ENCODE data around the gene GALNT13. TPM values are rescaled to one million over a fixed set of nuclear protein-coding genes. Genes with fewer than 3 reads are reported as not detected.

Gene GALNT13
- total RNA-seq, 4 donors from 2014 or later = 0.16 to 11.9 (median 1.3) TPM

GRCh38 chr2:154455166-154455565 is 583.4 kb downstream of the GALNT13 start:
- no peak for ATAC-seq
- 85 to 100% methylated on average over 4 of the region's 4 CpGs for WGBS, 2 donors (ENCODE audit: low coverage in 1 of 2)

GRCh38 chr2:154455866-154456265 is 584.1 kb downstream of the GALNT13 start:
- ATAC-seq = no peak
- WGBS, 2 donors (ENCODE audit: low coverage in 1 of 2) = 31 to 38% methylated on average over 2 of the region's 2 CpGs
- no peaks in the 10 kb centered on the region for H3K27me3 ChIP-seq
- H3K4me1 ChIP-seq = no peaks in the 10 kb centered on the region
- no peaks in the 10 kb centered on the region for H3K36me3 ChIP-seq
- no peak overlapping the region for H3K27ac ChIP-seq
- peak overlapping the region; percentile 25 to 37 for H3K4me3 ChIP-seq
- H3K9me3 ChIP-seq = no peaks in the 10 kb centered on the region
- TF ChIP-seq POLR2AphosphoS5 (IDR thresholded peaks at IDR 0.05) (no peak), POLR2A (IDR thresholded peaks at IDR 0.05) (no peak), EP300 (IDR thresholded peaks at IDR 0.05) (no peak)
- TF ChIP-seq, protein P1, sequence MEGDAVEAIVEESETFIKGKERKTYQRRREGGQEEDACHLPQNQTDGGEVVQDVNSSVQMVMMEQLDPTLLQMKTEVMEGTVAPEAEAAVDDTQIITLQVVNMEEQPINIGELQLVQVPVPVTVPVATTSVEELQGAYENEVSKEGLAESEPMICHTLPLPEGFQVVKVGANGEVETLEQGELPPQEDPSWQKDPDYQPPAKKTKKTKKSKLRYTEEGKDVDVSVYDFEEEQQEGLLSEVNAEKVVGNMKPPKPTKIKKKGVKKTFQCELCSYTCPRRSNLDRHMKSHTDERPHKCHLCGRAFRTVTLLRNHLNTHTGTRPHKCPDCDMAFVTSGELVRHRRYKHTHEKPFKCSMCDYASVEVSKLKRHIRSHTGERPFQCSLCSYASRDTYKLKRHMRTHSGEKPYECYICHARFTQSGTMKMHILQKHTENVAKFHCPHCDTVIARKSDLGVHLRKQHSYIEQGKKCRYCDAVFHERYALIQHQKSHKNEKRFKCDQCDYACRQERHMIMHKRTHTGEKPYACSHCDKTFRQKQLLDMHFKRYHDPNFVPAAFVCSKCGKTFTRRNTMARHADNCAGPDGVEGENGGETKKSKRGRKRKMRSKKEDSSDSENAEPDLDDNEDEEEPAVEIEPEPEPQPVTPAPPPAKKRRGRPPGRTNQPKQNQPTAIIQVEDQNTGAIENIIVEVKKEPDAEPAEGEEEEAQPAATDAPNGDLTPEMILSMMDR (IDR thresholded peaks at IDR 0.05) = no peak

More at GRCh38 chr2:154455166-154455565, 583.4 kb downstream of the GALNT13 start:
- Histone ChIP-seq H3K9me3 (no peaks in the 10 kb centered on the region), H3K36me3 (no peaks in the 10 kb centered on the region), H3K27me3 (no peaks in the 10 kb centered on the region), H3K4me1 (no peaks in the 10 kb centered on the region), H3K27ac (no peak overlapping the region), H3K4me3 (peak overlapping the region in 1 of 2 donors; percentile 37)
- no peak for TF ChIP-seq POLR2A (IDR thresholded peaks at IDR 0.05)
- no peak for TF ChIP-seq POLR2AphosphoS5 (IDR thresholded peaks at IDR 0.05)
- TF ChIP-seq, protein P1 (IDR thresholded peaks at IDR 0.05) = no peak
- TF ChIP-seq EP300 (IDR thresholded peaks at IDR 0.05) = no peak

- WGBS, 2 donors (ENCODE audit: low coverage in 1 of 2) = 79 to 90% methylated on average over 2 of the region's 2 CpGs
- TF ChIP-seq EP300 (IDR thresholded peaks at IDR 0.05) (no peak), POLR2A (IDR thresholded peaks at IDR 0.05) (no peak), POLR2AphosphoS5 (IDR thresholded peaks at IDR 0.05) (no peak)
- TF ChIP-seq, protein P1 (IDR thresholded peaks at IDR 0.05) = no peak
- Histone ChIP-seq H3K9me3 (no peaks in the 10 kb centered on the region), H3K4me1 (no peaks in the 10 kb centered on the region), H3K27me3 (no peaks in the 10 kb centered on the region), H3K4me3 (no peak overlapping the region), H3K27ac (no peak overlapping the region), H3K36me3 (no peaks in the 10 kb centered on the region)
- ATAC-seq = no peak
Measured at GRCh38 chr2:154457286-154457685, 585.6 kb downstream of the GALNT13 start.

GRCh38 chr2:154459286-154459685 is 587.6 kb downstream of the GALNT13 start:
- no peaks in the 10 kb centered on the region for H3K9me3 ChIP-seq
- ATAC-seq = no peak
- H3K4me3 ChIP-seq = no peak overlapping the region
- no peaks in the 10 kb centered on the region for H3K27me3 ChIP-seq
- no peak overlapping the region for H3K27ac ChIP-seq
- H3K4me1 ChIP-seq = no peaks in the 10 kb centered on the region
- TF ChIP-seq EP300 (IDR thresholded peaks at IDR 0.05) (no peak), POLR2AphosphoS5 (IDR thresholded peaks at IDR 0.05) (no peak), POLR2A (IDR thresholded peaks at IDR 0.05) (no peak)
- TF ChIP-seq, protein P1 (IDR thresholded peaks at IDR 0.05) = no peak
- H3K36me3 ChIP-seq = no peaks in the 10 kb centered on the region

DNA sequence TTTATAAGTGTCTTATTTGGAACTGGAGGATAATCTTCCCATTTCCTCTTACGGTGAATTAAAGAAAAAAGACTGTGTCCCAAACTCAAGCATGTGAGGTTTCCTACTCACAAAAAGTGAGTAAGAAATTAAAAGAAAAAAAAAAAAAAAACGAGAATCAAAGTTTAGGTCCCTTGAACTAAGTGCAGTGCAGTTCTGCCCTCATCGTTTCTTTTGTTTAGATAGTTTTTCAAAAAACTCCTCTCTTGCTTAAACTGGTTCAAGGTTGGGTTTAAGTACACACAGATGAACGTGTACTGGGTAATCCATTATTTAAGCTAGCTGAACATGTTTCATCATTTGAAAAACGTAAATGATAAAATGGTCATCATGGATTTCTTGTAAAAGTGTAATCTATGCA is 590.9 kb downstream of the GALNT13 start:
- no peak overlapping the region for H3K4me3 ChIP-seq
- H3K27ac ChIP-seq = no peak overlapping the region
- H3K9me3 ChIP-seq = no peaks in the 10 kb centered on the region
- no peak for ATAC-seq
- TF ChIP-seq POLR2A (IDR thresholded peaks at IDR 0.05) (no peak), POLR2AphosphoS5 (IDR thresholded peaks at IDR 0.05) (no peak), EP300 (IDR thresholded peaks at IDR 0.05) (no peak)
- TF ChIP-seq, protein P1 (IDR thresholded peaks at IDR 0.05) = no peak
- H3K4me1 ChIP-seq = no peaks in the 10 kb centered on the region
- H3K27me3 ChIP-seq = no peaks in the 10 kb centered on the region
- H3K36me3 ChIP-seq = no peaks in the 10 kb centered on the region
- 55 to 76% methylated on average over 5 of the region's 5 CpGs for WGBS, 2 donors (ENCODE audit: low coverage in 1 of 2)

Data from gastroesophageal sphincter (tissue), 4 donors.